Neural progenitor cell (in vitro differentiated cells): ENCODE results near the gene FRRS1L. TPM values are rescaled to one million over a fixed set of nuclear protein-coding genes. Genes with fewer than 3 reads are reported as not detected.

Source experiments
- DNase-seq: peaks from one replicate; pipeline ENCODE4 v3.0.0-alpha.2; 2016; ENCODE audit warnings: low spot score
- H2AFZ ChIP-seq: fragments of 200-600 bp; sonication (generic); replicated peaks from 2 replicates; pipeline ENCODE4 v1.6.1; 2016; ENCODE audit warnings: antibody characterized with exemption
- H3F3A ChIP-seq: fragments of 200-600 bp; sonication (generic); 2 replicates; pipeline ENCODE4 v1.6.1; 2016; ENCODE audit warnings: antibody characterized with exemption, low read depth
- H3K27ac ChIP-seq: fragments of 200-600 bp; sonication (generic); 2 replicates; pipeline ENCODE4 v1.5.1; 2016; ENCODE audit warnings: mild to moderate bottlenecking
- H3K27me3 ChIP-seq: fragments of 200-600 bp; sonication (generic); 2 replicates; pipeline ENCODE4 v1.6.1; 2016; ENCODE audit warnings: mild to moderate bottlenecking, moderate library complexity
- H3K36me3 ChIP-seq: fragments of 200-600 bp; sonication (generic); 2 replicates; pipeline ENCODE4 v1.5.1; 2016
- H3K4me1 ChIP-seq: fragments of 200-600 bp; sonication (generic); 2 replicates; pipeline ENCODE4 v1.6.1; 2016; ENCODE audit warnings: mixed run types
- H3K4me2 ChIP-seq: fragments of 200-600 bp; sonication (generic); 2 replicates; pipeline ENCODE4 v1.6.1; 2016
- H3K4me3 ChIP-seq: fragments of 200-600 bp; sonication (generic); 2 replicates; pipeline ENCODE4 v1.5.1; 2016
- H3K79me2 ChIP-seq: fragments of 200-600 bp; sonication (generic); 2 replicates; pipeline ENCODE4 v1.6.1; 2016; ENCODE audit warnings: low read depth
- H3K9ac ChIP-seq: fragments of 200-600 bp; sonication (generic); 2 replicates; pipeline ENCODE4 v1.6.1; 2016
- H3K9me3 ChIP-seq: fragments of 200-600 bp; sonication (generic); 2 replicates; pipeline ENCODE4 v1.5.1; 2016; ENCODE audit warnings: low read depth
- H4K20me1 ChIP-seq: fragments of 200-600 bp; sonication (generic); 2 replicates; pipeline ENCODE4 v1.6.1; 2016; ENCODE audit warnings: low read depth
- H3K27ac Mint-ChIP-seq: 3 replicates; pipeline ENCODE4 v1.8.0; 2021; ENCODE audit warnings: mixed read lengths
- H3K27me3 Mint-ChIP-seq: 2 replicates; pipeline ENCODE4 v1.8.0; 2022; ENCODE audit warnings: low read depth, mild to moderate bottlenecking, inconsistent platforms, moderate library complexity, mixed read lengths; ENCODE audit not compliant: insufficient read depth
- H3K36me3 Mint-ChIP-seq: 3 replicates; pipeline ENCODE4 v1.8.0; 2021; ENCODE audit warnings: mixed read lengths
- H3K4me1 Mint-ChIP-seq: 3 replicates; pipeline ENCODE4 v1.8.0; 2021; ENCODE audit warnings: mixed read lengths
- H3K4me3 Mint-ChIP-seq: 3 replicates; pipeline ENCODE4 v1.8.0; 2021; ENCODE audit warnings: mild to moderate bottlenecking, moderate library complexity, mixed read lengths
- H3K9me3 Mint-ChIP-seq: 3 replicates; pipeline ENCODE4 v1.8.0; 2020; ENCODE audit warnings: mixed read lengths
- EZH2 ChIP-seq: fragments of 200-600 bp; sonication (generic); IDR thresholded peaks from 2 replicates; pipeline ENCODE4 v1.6.1; 2017; ENCODE audit warnings: antibody characterized with exemption, mild to moderate bottlenecking, moderate library complexity
- EZH2phosphoT487 ChIP-seq: fragments of 200-600 bp; sonication (generic); IDR thresholded peaks from 2 replicates; pipeline ENCODE4 v1.6.1; 2017; ENCODE audit warnings: antibody characterized with exemption
- total RNA-seq: library from RNA; depleted of rRNA; stranded (reverse); fragments of >200 nt; gene quantifications from 2 replicates; pipeline ENCODE4 v1.2.3, GENCODE V29; 2015; ENCODE audit warnings: low replicate concordance
- TF ChIP-seq, protein P1 (sequence below): fragments of 200-600 bp; sonication (generic); IDR thresholded peaks from 2 replicates; pipeline ENCODE4 v1.5.1; 2017; ENCODE audit warnings: antibody characterized with exemption, mild to moderate bottlenecking

FRRS1L gene
- total RNA-seq, 1 donor from 2014 or later = 13.3 TPM

DNA sequence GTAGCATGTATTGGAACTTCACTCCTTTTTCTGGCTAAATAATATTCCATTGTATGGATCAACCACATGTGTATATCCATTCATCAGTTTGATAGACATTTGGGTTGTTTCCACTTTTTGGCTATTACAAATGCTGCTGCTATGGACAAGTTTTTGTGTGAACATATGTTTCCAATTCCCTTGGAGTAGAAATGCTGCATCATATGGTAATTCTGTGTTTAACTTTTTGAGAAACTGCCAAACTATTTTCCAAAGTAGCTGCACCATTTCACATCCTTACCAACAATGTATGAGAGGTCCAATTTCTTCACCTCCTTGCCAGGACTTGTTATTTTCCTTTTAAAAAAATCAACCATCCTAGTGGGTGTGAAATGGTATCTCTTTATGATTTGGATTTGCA lies 8.4 kb downstream of the FRRS1L start:
- Histone ChIP-seq H3K4me3 (no peak overlapping the region), H3K9me3 (no peaks in the 10 kb centered on the region), H3K4me2 (no peak overlapping the region), H2AFZ (no peak overlapping the region), H3K36me3 (no peaks in the 10 kb centered on the region), H3K9ac (no peak overlapping the region), H4K20me1 (no peaks in the 10 kb centered on the region), H3K27ac (no peak overlapping the region), H3F3A (no peaks in the 10 kb centered on the region), H3K4me1 (no peaks in the 10 kb centered on the region), H3K27me3 (peaks cover 19% of the 10 kb centered on the region), H3K79me2 (no peaks in the 10 kb centered on the region)
- Mint-ChIP-seq H3K9me3 (peaks cover 9% of the 10 kb centered on the region), H3K27me3 (peaks cover 18% of the 10 kb centered on the region), H3K27ac (no peak overlapping the region), H3K36me3 (no peaks in the 10 kb centered on the region), H3K4me1 (peaks cover 3% of the 10 kb centered on the region), H3K4me3 (no peak overlapping the region)
- TF ChIP-seq, protein P1, sequence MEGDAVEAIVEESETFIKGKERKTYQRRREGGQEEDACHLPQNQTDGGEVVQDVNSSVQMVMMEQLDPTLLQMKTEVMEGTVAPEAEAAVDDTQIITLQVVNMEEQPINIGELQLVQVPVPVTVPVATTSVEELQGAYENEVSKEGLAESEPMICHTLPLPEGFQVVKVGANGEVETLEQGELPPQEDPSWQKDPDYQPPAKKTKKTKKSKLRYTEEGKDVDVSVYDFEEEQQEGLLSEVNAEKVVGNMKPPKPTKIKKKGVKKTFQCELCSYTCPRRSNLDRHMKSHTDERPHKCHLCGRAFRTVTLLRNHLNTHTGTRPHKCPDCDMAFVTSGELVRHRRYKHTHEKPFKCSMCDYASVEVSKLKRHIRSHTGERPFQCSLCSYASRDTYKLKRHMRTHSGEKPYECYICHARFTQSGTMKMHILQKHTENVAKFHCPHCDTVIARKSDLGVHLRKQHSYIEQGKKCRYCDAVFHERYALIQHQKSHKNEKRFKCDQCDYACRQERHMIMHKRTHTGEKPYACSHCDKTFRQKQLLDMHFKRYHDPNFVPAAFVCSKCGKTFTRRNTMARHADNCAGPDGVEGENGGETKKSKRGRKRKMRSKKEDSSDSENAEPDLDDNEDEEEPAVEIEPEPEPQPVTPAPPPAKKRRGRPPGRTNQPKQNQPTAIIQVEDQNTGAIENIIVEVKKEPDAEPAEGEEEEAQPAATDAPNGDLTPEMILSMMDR = no peak
- TF ChIP-seq EZH2phosphoT487 (no peak), EZH2 (no peak)
- no peak for DNase-seq

DNA sequence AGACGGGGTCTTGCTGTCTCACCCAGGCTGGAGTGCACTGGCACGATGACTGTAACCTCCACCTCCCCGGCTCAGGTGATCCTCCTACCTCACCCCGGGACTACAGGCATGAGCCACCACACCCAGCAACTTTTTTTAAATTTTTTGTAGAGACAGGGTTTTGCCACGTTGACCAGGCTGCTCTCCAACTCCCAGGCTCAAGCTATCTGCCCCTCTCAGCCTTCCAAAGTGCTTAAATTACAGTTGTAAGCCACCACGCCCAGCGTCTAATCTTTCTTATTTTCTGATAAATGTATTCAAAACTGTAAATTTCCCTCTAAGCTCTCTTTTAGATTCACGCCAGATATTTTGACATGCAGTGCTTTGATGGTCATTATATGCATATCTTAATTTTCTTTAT lies 10.3 kb downstream of the FRRS1L start:
- no peaks in the 10 kb centered on the region for H3K36me3 Mint-ChIP-seq
- H3K27ac Mint-ChIP-seq = no peak overlapping the region
- Histone ChIP-seq H3K79me2 (no peaks in the 10 kb centered on the region), H3K4me3 (no peak overlapping the region), H3K27me3 (no peaks in the 10 kb centered on the region), H3K9ac (no peak overlapping the region), H3K36me3 (no peaks in the 10 kb centered on the region), H3K4me1 (no peaks in the 10 kb centered on the region), H3F3A (no peaks in the 10 kb centered on the region), H2AFZ (no peak overlapping the region), H3K9me3 (no peaks in the 10 kb centered on the region), H4K20me1 (no peaks in the 10 kb centered on the region), H3K27ac (no peak overlapping the region), H3K4me2 (no peak overlapping the region)
- TF ChIP-seq EZH2 (no peak), EZH2phosphoT487 (no peak)
- TF ChIP-seq, protein P1 = no peak
- peaks cover 24% of the 10 kb centered on the region for H3K9me3 Mint-ChIP-seq
- H3K4me1 Mint-ChIP-seq = peaks cover 3% of the 10 kb centered on the region
- H3K27me3 Mint-ChIP-seq = peaks cover 12% of the 10 kb centered on the region
- H3K4me3 Mint-ChIP-seq = no peak overlapping the region
- no peak for DNase-seq

DNA sequence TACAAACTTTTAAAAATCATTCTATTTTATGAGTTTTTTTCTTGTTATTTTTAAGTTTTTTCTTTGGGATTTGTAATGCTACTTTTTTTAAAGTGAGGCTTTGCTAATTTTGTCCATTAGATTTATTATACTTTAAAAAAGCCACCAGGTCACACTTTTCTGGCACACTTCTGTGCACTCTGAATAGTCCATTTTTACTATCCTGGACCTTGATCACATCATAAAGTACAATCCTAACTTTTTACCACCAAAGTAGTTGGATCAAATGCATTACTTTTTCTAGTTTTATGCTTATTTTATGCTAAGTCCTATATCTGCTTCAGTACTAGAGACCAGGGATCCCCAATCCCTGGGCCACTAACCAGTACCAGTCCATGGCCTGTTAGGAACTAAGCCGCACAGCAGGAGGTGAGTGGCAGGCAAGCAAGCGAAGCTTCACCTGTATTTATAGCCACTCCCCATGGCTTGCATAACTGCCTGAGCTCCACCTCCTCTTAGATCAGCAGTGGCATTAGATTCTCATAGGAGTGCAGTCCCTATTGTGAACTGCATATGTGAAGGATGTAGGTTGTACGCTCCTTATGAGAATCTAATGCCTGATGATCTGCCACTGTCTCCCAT lies 16.0 kb downstream of the FRRS1L start:
- DNase-seq = no peak
- Histone ChIP-seq H3K27me3 (no peaks in the 10 kb centered on the region), H3K4me3 (no peak overlapping the region), H4K20me1 (no peaks in the 10 kb centered on the region), H3K9ac (no peak overlapping the region), H3K9me3 (no peaks in the 10 kb centered on the region), H3F3A (no peaks in the 10 kb centered on the region), H3K4me1 (no peaks in the 10 kb centered on the region), H3K4me2 (no peak overlapping the region), H2AFZ (no peak overlapping the region), H3K36me3 (no peaks in the 10 kb centered on the region), H3K27ac (no peak overlapping the region), H3K79me2 (no peaks in the 10 kb centered on the region)
- Mint-ChIP-seq H3K4me3 (no peak overlapping the region), H3K27ac (no peak overlapping the region), H3K4me1 (no peaks in the 10 kb centered on the region), H3K9me3 (peaks cover 25% of the 10 kb centered on the region), H3K27me3 (no peaks in the 10 kb centered on the region), H3K36me3 (no peaks in the 10 kb centered on the region)
- TF ChIP-seq EZH2phosphoT487 = no peak
- no peak for TF ChIP-seq EZH2
- TF ChIP-seq, protein P1 = no peak
